Activated CD4-positive, alpha-beta T cell treated with anti-CD3 and anti-CD28 coated beads, Interleukin-2, amount 50 U/mL, for 24 hours (primary cell): Measurements from ENCODE around the gene HAO1.
"Not testable (repeated sequence)": the region's sequence is repeated elsewhere in the genome, so short reads cannot be mapped to it uniquely, and the experiment has no call there.

Experiments
- DNase-seq, 2 donors: peaks; one replicate each; pipeline ENCODE4 v3.0.0-alpha.2; 2020; ENCODE audit warnings: low read depth in 1 of 2, low spot score in 1 of 2

Gene HAO1

DNA sequence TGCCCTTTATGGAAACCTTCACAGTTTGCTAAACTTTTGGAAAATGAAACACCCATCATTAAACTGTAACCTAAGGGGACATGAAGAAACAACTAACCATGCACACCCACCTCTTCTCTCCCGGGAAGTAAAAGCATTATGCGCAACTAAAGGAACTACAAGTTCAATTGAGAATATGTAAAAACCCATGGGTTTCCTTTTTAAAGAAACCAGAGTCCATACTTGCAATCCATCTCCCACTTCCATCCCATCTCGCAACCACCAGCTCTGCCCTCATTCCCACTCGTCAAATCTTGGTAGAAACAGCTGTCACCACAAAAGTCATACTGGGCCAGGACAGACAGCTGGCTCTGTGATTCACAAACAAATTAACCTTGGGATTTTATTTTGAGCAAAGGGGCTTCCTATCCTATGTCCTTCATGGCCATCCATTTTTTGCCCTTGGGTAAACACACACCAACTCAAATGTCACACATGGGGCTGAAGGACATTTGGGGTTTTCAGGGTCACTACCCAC is 81.5 kb downstream of the HAO1 start:
- DNase-seq = no peak

DNA sequence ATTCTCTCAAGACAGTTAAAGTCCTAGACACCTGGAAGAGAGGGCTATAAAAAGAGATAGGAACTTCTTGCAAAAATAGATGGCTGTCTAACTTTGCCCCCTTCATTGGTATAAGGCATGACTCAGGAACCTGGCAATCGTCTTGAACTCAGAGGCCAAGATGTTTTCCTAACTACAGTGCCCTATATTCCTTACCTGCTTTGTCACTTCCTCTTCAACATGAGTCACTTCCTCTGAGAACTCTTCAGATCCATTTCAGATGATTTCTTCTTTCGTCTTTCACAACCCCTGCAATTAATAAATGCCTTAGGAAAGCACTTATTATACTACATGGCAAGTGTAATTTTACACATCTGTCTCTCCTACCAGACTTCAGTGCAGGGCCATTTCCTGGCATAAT is 83.5 kb downstream of the HAO1 start:
- no peak for DNase-seq

DNA sequence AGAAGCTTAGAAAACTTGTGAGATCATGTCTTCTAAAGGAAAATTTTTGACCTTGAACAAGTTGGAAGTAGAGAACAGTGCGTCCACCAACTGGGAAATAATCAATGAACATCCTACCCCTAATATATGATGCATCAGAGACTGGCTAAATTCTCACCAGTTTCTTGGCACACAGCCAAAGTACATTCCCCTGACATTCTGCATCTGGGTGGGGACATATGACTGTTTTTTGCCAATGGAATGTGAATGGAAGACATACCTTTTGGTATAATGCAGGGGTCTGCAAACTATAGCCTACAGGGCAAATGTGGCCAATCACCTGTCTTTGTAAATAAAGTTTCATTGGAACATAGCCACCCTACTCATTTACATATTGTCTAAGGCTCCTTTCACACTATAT is 84.7 kb downstream of the HAO1 start:
- no peak for DNase-seq

DNA sequence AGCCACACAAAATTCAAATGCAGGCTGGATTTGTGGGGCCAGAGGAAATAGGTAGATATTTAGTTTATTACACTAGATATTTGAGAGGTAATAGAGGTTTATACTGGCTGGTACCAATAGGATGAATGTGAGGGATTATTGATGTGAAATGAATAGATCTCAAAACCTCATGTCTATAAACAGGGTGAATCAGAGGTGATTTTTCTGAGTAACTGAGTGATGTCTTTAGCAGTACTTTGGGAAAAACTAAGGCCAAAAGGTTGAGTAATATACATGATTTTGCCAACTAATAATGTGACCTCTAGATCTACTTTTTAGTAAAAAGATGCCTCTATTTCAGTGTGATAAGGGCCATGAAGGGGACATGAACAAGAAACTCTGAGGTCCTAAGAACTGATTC is 86.8 kb downstream of the HAO1 start:
- no peak for DNase-seq

DNA sequence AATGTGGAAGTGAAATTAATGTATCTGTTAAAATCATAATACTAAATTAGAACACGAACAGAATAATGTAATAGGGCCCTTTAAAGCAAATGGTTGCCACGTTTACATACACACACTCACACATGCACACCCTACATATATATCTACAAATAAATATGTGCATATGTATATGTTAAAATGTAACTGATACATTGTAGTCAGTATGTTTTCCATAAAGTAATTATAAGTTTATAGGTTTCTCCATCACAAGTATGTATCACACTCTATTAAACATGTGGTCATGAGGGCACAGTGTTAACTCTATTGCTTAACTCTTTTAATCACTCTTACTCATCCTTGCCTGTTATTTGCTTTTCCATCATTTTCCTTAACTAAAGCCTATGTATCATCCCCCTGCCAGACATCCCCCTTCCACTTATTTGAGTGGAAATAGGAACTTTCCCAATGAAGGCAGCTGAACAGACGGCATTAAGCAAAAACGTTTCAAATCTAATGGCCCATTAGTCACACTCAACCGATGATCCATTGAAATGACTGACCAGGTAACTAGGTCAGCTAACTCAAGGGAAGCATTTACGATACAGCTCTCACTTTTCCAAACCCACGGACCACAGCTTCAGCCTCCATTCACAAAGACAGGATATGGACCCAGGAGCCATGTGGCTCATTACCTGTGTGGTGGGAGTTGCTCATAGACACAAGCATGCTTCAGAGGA is 89.3 kb downstream of the HAO1 start:
- no peak for DNase-seq

DNA sequence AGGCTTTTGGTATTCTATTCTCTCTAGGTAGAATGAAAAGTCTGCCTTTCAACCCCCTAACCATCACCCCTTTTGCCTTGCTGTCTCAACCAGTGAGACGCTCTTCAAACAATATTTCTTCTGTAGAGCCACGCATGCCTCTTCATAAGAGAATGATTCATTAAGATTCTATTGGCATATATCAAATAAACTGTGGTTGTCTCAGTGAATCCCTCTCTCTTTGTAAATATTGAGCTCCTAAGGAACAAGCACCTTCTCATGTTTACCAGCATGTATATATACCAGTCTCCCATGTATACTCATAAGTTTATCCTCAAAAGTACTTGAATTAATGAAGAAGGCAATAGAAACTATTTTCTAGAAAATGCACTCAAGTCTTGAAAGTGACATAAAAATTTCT is 90.6 kb downstream of the HAO1 start:
- DNase-seq = no peak

DNA sequence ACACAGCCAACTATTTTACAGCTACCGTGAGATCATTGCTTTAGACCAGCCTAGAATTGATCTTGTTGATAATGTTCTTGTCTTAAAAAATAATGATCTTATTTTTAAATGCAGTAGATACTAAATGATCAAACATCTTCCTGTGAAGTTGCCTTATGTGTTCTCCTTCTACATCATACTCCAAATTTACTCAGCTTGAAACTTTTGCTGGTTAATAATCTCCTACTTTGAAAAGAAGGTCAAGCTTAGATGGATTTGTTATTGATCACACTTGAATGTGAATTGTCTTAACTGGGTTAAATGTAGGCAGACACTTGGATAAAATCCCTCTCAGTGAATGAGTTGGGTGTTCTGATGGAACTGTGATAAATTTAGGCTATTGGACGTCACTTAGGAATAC is 91.9 kb downstream of the HAO1 start:
- no peak for DNase-seq

DNA sequence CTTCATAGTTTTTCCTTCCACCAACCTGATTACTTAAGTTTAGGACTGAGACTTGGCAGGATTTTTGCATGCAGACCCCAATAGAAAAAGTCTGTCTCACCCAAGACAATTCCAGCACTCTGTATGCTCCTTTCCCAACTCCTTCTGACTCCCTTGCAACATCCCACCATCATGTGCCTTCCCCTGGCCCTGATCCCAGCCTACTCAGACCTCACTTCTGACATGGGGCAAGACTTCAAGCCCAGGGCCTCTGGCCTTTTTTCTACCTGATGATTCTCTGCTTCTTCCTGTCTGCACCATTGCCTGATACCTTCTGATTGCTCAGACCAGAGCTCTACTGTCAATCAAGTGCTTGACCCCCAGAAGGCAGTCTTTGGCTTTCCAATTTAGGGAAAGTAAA is 96.6 kb downstream of the HAO1 start:
- no peak for DNase-seq

DNA sequence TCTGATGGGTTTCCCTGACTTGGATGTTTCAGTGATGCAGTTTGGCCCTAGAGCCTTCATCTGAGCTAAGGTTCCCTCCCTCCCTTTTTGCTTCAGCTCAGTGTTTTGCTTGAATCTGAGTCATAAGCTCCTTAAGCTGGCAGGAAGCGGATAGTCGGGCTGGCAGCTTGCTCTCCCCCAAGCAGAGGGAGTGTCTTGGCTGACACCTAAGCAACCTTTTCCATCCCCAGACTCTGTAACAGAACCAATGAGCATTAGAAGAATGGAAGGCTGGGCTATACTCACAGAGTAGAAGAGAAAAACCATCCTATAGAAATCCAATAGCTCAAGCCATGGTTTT is 98.3 kb downstream of the HAO1 start:
- DNase-seq = no peak

DNA sequence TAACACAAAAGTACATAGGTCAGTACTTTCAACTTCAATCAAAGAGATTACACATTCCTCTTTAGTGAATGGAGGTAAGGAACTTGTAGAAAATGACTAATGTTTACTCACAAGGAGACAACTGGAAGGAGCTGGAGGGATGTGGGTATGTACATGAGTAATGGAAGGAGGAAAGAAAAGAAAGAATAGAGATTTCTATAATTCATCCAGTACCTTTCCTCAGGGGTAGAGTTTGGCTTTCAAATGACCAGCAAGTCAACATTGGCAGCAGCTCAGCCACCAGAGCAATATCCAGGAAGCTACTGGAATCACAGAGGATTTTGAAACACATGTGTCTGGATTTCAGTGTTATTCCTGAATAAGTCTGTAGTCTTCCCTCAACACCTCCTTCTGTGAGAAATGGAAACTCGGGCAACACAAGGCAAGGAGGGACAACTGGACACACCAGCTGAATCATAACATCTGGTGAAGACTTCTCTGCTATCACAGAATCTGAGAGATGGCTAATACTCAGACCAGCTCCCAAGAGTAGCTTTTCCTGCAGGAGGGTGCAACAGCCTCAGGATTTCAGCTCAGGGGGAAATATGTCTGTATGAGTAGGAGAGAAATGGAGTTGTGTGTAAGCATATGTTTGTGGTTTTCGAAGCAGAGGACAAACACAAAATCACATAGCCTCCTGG is 98.8 kb downstream of the HAO1 start:
- DNase-seq = no peak

DNA sequence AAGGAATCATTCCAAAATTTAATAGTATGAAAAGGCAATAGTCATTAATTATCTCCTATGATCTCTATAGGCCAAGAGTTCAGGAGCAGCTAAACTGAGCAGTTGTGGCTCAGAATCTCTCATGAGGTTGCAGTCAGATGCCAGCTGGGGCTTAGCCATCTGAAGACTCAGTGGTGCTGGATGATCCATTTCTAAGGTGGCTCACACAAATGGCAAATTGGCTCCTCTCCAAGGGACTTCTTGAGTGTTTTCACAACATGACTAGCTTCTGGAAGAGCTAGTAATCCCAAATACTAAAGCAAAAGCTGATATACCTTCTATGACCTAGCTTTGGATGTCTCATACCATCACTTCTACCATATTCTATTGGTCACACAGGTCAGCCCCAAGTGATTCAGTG is 104.2 kb downstream of the HAO1 start:
- DNase-seq = no peak

DNA sequence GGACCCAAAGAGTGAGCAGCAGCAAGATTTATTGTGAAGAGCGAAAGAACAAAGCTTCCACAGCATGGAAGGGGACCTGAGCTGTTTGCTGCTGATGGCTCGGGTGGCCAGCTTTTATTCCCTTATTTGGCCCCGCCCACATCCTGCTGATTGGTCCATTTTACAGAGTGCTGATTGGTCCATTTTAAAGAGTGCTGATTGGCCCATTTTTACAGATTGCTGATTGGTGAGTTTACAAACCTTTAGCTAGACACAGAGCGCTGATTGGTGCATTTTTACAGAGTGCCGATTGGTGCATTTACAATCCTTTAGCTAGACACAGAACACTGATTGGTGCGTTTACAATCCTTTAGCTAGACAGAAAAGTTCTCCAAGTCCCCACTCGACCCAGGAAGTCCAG is 105.8 kb downstream of the HAO1 start:
- not testable (repeated sequence) for DNase-seq
